GM12878 (cell line): ENCODE results near the gene B9D2. TPM values are rescaled to one million over a fixed set of nuclear protein-coding genes. Genes with fewer than 3 reads are reported as not detected.

Source experiments
- ATAC-seq: fragments of 200-7000 bp; cut with Tn5 transposase; 3 replicates; pipeline ENCODE4 v1.9.1; 2020; ENCODE audit warnings: mild to moderate bottlenecking, moderate library complexity
- BruUV-seq: library from RNA; stranded (reverse); fragments of 400-500 nt; replicated peaks from 2 replicates; lab custom pipeline; 2021; lab: Mats Ljungman, UMichigan
- CTCF ChIA-PET: fragments of 300-600 bp; sonication (Branson Sonifier 250); formaldehyde crosslinking; extraction: SDS; loops from one replicate; lab custom pipeline; 2021; ENCODE audit warnings: inconsistent platforms; lab: Yijun Ruan, JAX
- POLR2A ChIA-PET: fragments of 350-600 bp; formaldehyde crosslinking; extraction: SDS; loops from one replicate; lab custom pipeline; 2021; ENCODE audit warnings: inconsistent platforms; lab: Charles Lee
- RAD21 ChIA-PET: fragments of 300-600 bp; sonication (Branson Sonifier 250); formaldehyde crosslinking; loops from one replicate; lab custom pipeline; 2023; ENCODE audit warnings: antibody characterized with exemption; ENCODE audit not compliant: unreplicated experiment; lab: Charles Lee
- SMC1A ChIA-PET: fragments of 300-600 bp; sonication (Branson Sonifier 250); formaldehyde crosslinking; loops from one replicate; lab custom pipeline; 2023; ENCODE audit not compliant: unreplicated experiment, uncharacterized antibody; lab: Charles Lee
- DNase-seq: peaks from one replicate; pipeline ENCODE4 v3.0.0-alpha.2; 2011; ENCODE audit warnings: low read depth, low spot score
- FAIRE-seq: peaks from 3 replicates; lab custom pipeline; 2011; peaks lifted over from hg19 to GRCh38; lab: Jason Lieb, UNC
- H2AFZ ChIP-seq: 2 replicates; pipeline ENCODE4 v1.6.0; 2011; ENCODE audit warnings: low read depth, low read length, control low read depth; ENCODE audit not compliant: control insufficient read depth
- H3K27ac ChIP-seq: 2 replicates; pipeline ENCODE4 v1.5.1; 2011; ENCODE audit warnings: control low read depth; ENCODE audit not compliant: control insufficient read depth, insufficient read depth
- H3K27me3 ChIP-seq, 2 experiments: replicated peaks in 1 of 2; 2 replicates each; pipeline versions ENCODE4 v1.6.0 to v1.6.1; 2011; ENCODE audit warnings: low read length in 1 of 2; ENCODE audit not compliant: control insufficient read depth in 2 of 2, insufficient read depth in 2 of 2
- H3K36me3 ChIP-seq, 2 experiments: 2 replicates each; pipeline ENCODE4 v1.5.1; 2011; ENCODE audit warnings: low read length in 1 of 2; ENCODE audit not compliant: control insufficient read depth in 2 of 2, insufficient read depth in 2 of 2
- H3K4me1 ChIP-seq: 2 replicates; pipeline ENCODE4 v1.6.1; 2011; ENCODE audit warnings: mild to moderate bottlenecking, low read length, moderate library complexity, mixed read lengths; ENCODE audit not compliant: control insufficient read depth, insufficient read depth
- H3K4me2 ChIP-seq: 2 replicates; pipeline ENCODE4 v1.6.0; 2011; ENCODE audit warnings: control low read depth; ENCODE audit not compliant: control insufficient read depth, insufficient read depth
- H3K4me3 ChIP-seq: fragments of 200-600 bp; sonication (generic); 2 replicates; pipeline ENCODE4 v1.5.1; 2016
- H3K79me2 ChIP-seq: 2 replicates; pipeline ENCODE4 v1.6.0; 2011; ENCODE audit warnings: low read length; ENCODE audit not compliant: control insufficient read depth, insufficient read depth
- H3K9ac ChIP-seq: 2 replicates; pipeline ENCODE4 v1.8.0; 2011; ENCODE audit warnings: low read length, control low read depth, mixed read lengths; ENCODE audit not compliant: control insufficient read depth, insufficient read depth
- H3K9me3 ChIP-seq: replicated peaks from 3 replicates; pipeline ENCODE4 v1.5.1; 2011; ENCODE audit warnings: mild to moderate bottlenecking, low read length; ENCODE audit not compliant: control insufficient read depth, insufficient read depth
- H4K20me1 ChIP-seq: 2 replicates; pipeline ENCODE4 v1.6.0; 2011; ENCODE audit not compliant: control insufficient read depth, insufficient read depth
- ATF7 ChIP-seq: fragments of 450-650 bp; IDR thresholded peaks from 2 replicates; pipeline ENCODE4 v1.6.1; 2016; ENCODE audit warnings: low read depth, mild to moderate bottlenecking
- EED ChIP-seq: sonication (generic); IDR thresholded peaks from 2 replicates; pipeline ENCODE4 v1.6.1; 2016; ENCODE audit warnings: antibody characterized with exemption, low read depth
- HDGF ChIP-seq: fragments of 450-650 bp; IDR thresholded peaks from 2 replicates; pipeline ENCODE4 v1.6.1; 2016; ENCODE audit warnings: antibody characterized with exemption
- MTA2 ChIP-seq: fragments of 450-650 bp; IDR thresholded peaks from 2 replicates; pipeline ENCODE4 v1.6.1; 2016; ENCODE audit warnings: low read depth, mild to moderate bottlenecking, moderate library complexity
- NFIC ChIP-seq: IDR thresholded peaks from 2 replicates; pipeline ENCODE4 v1.6.1; 2012; ENCODE audit warnings: low read depth, mild to moderate bottlenecking, inconsistent platforms, low read length, moderate library complexity
- POLR2A ChIP-seq: IDR thresholded peaks from 2 replicates; pipeline ENCODE4 v1.6.1; 2011; ENCODE audit warnings: low read depth, mild to moderate bottlenecking, low read length
- POU2F2 ChIP-seq: IDR thresholded peaks from 3 replicates; pipeline ENCODE4 v1.6.1; 2011; ENCODE audit warnings: low read depth, mild to moderate bottlenecking, low read length, borderline replicate concordance
- RCOR1 ChIP-seq: conservative IDR thresholded peaks from 2 replicates; pipeline ENCODE4 v1.6.1; 2012; ENCODE audit warnings: low read depth, low read length, improper control_type of control experiment
- STAT3 ChIP-seq: IDR thresholded peaks from 2 replicates; pipeline ENCODE4 v1.6.1; 2011; ENCODE audit warnings: low read depth, low read length, improper control_type of control experiment
- TCF7 ChIP-seq: IDR thresholded peaks from 2 replicates; pipeline ENCODE4 v1.6.1; 2014; ENCODE audit warnings: antibody characterized with exemption, borderline replicate concordance
- YBX1 ChIP-seq: fragments of 450-650 bp; IDR thresholded peaks from 2 replicates; pipeline ENCODE4 v1.6.1; 2016; ENCODE audit warnings: antibody characterized with exemption
- WGBS: methylation state at CpG from one replicate; pipeline ENCODE4 v1.1.6; 2016; ENCODE audit warnings: low lambda C conversion rate; ENCODE audit not compliant: insufficient replicate concordance, insufficient coverage; ENCODE audit errors: missing lambda C conversion rate; 5-methylcytosine and 5-hydroxymethylcytosine counted together
- in situ Hi-C: fragments of 300-500 bp; cut with MboI; formaldehyde crosslinking; loops from 9 replicates; pipeline ENCODE4 v1.14.3; 2018; ENCODE audit warnings: mixed read lengths
- intact Hi-C: fragments of 100-400 bp; cut with micrococcal nuclease; formaldehyde crosslinking; loops from one replicate; pipeline ENCODE4 v1.14.2; 2022; ENCODE audit not compliant: unreplicated experiment
- polyA plus RNA-seq, 11 experiments: library from polyadenylated mRNA; depleted of rRNA in 4 of 11; unstranded in 6 of 11; stranded (reverse) in 5 of 11; fragments of >200 nt; fragmentation: Nextera tagmentation in 4 of 11; fragmentation: Illumina TruSeq in 1 of 11; extraction: Ambion mirVana in 4 of 11; extraction: Trizol in 1 of 11; gene quantifications; 1 replicate in 1 of 11; 2 replicates in 10 of 11; pipeline versions ENCODE4 v1.2.1 to v1.2.3, GENCODE V29; 2011 to 2016; ENCODE audit warnings: inconsistent platforms in 2 of 11, missing spikeins in 2 of 11, low read depth in 1 of 11
- total RNA-seq, 4 experiments: library from RNA; depleted of rRNA in 3 of 4; stranded (reverse); fragments of >200 nt in 3 of 4; fragmentation: Illumina TruSeq in 1 of 4; extraction: Trizol in 1 of 4; gene quantifications; 2 replicates each; pipeline versions ENCODE4 v1.2.1 to v1.2.3, GENCODE V29; 2013 to 2021
- TF ChIP-seq, protein P1 (sequence below): fragments of 450-650 bp; IDR thresholded peaks from 2 replicates; pipeline ENCODE4 v1.6.1; 2016; ENCODE audit warnings: mild to moderate bottlenecking, moderate library complexity, borderline replicate concordance
- TF ChIP-seq, protein P2 (sequence below): IDR thresholded peaks from 2 replicates; pipeline ENCODE4 v1.6.1; 2012; ENCODE audit warnings: low read depth, low read length, improper control_type of control experiment
- TF ChIP-seq, protein P3 (sequence below): IDR thresholded peaks from 2 replicates; pipeline ENCODE4 v1.6.1; 2011; ENCODE audit warnings: mild to moderate bottlenecking, low read depth, low read length, moderate library complexity; ENCODE audit not compliant: insufficient replicate concordance

Gene B9D2
- total and polyA plus RNA-seq, 10 of the 15 experiments (the other 5 are each of a cell fraction or from before 2014, with no cell fraction given), result 2.4 to 12.4 (median 5.0) TPM

DNA sequence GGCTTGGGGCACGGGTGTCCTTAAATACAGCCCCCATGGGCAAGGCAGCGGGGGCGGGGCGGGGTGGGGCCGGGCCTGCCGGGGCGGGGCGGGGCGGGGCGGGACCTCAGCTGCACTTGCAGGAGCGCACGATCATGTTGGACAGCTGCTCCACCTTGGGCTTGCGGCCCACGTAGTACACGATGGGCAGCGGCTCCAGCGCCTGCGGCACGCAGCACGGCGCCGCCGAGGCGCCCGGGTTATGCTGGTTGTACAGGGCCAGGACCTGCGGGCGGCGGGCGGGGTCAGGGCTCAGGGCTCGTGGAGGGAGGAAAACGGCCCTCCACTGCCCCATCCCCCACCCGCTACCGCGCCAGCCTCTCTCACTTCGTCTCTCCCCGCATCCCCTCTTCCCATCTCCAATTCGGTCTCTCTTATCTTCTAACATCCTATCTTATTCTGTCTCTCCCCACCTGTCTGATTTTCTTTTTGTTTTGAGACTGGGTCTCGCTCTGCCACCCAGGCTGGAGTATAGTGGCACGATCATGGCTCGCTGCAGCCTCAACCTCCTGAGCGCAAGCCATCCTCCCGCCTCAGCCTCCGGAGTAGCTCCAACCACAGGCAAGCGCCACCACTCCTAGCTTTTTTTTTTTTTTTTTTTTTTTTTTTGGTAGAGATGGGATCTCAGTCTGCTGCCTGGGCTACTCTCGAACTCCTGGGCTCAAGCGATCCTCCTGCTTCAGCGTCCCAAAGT lies 32.8 kb downstream of the B9D2 start (continued):
- TF ChIP-seq, protein P1, sequence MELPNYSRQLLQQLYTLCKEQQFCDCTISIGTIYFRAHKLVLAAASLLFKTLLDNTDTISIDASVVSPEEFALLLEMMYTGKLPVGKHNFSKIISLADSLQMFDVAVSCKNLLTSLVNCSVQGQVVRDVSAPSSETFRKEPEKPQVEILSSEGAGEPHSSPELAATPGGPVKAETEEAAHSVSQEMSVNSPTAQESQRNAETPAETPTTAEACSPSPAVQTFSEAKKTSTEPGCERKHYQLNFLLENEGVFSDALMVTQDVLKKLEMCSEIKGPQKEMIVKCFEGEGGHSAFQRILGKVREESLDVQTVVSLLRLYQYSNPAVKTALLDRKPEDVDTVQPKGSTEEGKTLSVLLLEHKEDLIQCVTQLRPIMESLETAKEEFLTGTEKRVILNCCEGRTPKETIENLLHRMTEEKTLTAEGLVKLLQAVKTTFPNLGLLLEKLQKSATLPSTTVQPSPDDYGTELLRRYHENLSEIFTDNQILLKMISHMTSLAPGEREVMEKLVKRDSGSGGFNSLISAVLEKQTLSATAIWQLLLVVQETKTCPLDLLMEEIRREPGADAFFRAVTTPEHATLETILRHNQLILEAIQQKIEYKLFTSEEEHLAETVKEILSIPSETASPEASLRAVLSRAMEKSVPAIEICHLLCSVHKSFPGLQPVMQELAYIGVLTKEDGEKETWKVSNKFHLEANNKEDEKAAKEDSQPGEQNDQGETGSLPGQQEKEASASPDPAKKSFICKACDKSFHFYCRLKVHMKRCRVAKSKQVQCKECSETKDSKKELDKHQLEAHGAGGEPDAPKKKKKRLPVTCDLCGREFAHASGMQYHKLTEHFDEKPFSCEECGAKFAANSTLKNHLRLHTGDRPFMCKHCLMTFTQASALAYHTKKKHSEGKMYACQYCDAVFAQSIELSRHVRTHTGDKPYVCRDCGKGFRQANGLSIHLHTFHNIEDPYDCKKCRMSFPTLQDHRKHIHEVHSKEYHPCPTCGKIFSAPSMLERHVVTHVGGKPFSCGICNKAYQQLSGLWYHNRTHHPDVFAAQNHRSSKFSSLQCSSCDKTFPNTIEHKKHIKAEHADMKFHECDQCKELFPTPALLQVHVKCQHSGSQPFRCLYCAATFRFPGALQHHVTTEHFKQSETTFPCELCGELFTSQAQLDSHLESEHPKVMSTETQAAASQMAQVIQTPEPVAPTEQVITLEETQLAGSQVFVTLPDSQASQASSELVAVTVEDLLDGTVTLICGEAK, result no peak
- TF ChIP-seq NFIC (no peak), MTA2 (no peak)
- TF ChIP-seq, all 136 proteins: peak for 0

DNA sequence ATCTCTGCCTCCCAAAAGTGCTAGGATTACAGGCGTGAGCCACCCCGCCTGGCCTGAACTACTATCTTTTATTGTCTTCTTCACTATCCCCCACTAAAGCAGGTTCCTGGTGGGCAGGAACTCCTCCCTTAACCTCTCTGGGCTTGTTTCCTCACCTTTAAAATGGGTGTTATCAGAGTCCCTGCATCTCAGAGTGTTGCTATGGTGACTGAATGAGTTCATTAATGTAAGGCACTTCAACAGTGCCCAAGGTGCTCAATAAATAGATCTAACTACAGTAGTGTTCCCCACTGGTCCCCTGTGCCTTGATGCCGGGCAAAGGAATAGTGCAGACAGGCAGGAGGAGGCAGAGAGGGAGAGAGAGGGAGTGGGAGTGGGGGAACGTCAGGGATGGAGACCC lies 33.5 kb downstream of the B9D2 start:
- SMC1A ChIA-PET, result no interaction called here

More for the DNA sequence above, 33.5 kb downstream of the B9D2 start:
- ChIA-PET POLR2A (no interaction called here), CTCF (no interaction called here), RAD21 (no interaction called here)
- in situ Hi-C loops, result no loop called here
- no peak for ATAC-seq
- no peaks in the 10 kb centered on the region for H3K27me3 ChIP-seq
- intact Hi-C loops, result no loop called here
- H3K27ac ChIP-seq, result no peak overlapping the region
- WGBS, result 90% methylated on average over 4 of the region's 4 CpGs
- H4K20me1 ChIP-seq, result no peaks in the 10 kb centered on the region
- H3K79me2 ChIP-seq, result peaks cover 11% of the 10 kb centered on the region
- H3K4me2 ChIP-seq, result no peak overlapping the region
- TF ChIP-seq, protein P2, sequence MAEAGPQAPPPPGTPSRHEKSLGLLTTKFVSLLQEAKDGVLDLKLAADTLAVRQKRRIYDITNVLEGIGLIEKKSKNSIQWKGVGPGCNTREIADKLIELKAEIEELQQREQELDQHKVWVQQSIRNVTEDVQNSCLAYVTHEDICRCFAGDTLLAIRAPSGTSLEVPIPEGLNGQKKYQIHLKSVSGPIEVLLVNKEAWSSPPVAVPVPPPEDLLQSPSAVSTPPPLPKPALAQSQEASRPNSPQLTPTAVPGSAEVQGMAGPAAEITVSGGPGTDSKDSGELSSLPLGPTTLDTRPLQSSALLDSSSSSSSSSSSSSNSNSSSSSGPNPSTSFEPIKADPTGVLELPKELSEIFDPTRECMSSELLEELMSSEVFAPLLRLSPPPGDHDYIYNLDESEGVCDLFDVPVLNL, result no peak
- no peak for TF ChIP-seq ATF7
- TF ChIP-seq HDGF, result no peak
- no peak for TF ChIP-seq EED
- no peak for TF ChIP-seq POU2F2
- TF ChIP-seq STAT3, result no peak
- no peak for TF ChIP-seq TCF7
- no peak for TF ChIP-seq YBX1
- TF ChIP-seq, protein P3, sequence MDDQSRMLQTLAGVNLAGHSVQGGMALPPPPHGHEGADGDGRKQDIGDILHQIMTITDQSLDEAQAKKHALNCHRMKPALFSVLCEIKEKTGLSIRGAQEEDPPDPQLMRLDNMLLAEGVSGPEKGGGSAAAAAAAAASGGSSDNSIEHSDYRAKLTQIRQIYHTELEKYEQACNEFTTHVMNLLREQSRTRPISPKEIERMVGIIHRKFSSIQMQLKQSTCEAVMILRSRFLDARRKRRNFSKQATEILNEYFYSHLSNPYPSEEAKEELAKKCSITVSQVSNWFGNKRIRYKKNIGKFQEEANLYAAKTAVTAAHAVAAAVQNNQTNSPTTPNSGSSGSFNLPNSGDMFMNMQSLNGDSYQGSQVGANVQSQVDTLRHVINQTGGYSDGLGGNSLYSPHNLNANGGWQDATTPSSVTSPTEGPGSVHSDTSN, result no peak
- TF ChIP-seq POLR2A, result no peak
- no peak for TF ChIP-seq RCOR1
- no peaks in the 10 kb centered on the region for H3K9me3 ChIP-seq
- DNase-seq, result no peak
- H3K9ac ChIP-seq, result no peak overlapping the region
- no peak overlapping the region for H2AFZ ChIP-seq
- no peak overlapping the region for H3K4me3 ChIP-seq
- peaks cover 45% of the 10 kb centered on the region for H3K4me1 ChIP-seq
- H3K36me3 ChIP-seq, result peaks cover 15 to 16% of the 10 kb centered on the region in 2 experiments
- no TSS peak for BruUV-seq
- no peak for FAIRE-seq
